ENCODE data around the gene PIK3R2.

DNA sequence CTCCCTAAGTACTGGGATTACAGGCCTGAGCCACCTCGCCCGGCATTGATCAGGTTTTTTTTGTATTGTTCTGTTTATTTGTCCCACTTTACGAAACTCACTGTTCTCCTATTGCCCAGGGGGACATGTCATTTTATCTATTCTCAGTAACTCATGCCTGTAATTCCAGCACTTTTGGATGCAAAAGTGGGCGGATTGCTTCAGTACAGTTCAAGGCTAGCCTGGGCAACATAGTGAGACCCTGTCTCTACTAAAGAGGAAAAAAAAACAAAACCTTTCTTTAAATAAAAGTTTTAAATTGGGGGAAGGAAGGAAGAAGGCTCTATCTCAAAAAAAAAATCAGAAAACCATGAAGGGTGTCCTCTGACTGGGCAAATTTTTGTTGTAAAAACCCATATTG, 37.3 kb downstream of the PIK3R2 start:
- no peak for TF ChIP-seq EZH2 (IDR thresholded peaks at IDR 0.05; ENCODE audit: low read depth, unreplicated experiment)
- TF ChIP-seq, protein P1, sequence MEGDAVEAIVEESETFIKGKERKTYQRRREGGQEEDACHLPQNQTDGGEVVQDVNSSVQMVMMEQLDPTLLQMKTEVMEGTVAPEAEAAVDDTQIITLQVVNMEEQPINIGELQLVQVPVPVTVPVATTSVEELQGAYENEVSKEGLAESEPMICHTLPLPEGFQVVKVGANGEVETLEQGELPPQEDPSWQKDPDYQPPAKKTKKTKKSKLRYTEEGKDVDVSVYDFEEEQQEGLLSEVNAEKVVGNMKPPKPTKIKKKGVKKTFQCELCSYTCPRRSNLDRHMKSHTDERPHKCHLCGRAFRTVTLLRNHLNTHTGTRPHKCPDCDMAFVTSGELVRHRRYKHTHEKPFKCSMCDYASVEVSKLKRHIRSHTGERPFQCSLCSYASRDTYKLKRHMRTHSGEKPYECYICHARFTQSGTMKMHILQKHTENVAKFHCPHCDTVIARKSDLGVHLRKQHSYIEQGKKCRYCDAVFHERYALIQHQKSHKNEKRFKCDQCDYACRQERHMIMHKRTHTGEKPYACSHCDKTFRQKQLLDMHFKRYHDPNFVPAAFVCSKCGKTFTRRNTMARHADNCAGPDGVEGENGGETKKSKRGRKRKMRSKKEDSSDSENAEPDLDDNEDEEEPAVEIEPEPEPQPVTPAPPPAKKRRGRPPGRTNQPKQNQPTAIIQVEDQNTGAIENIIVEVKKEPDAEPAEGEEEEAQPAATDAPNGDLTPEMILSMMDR (conservative IDR thresholded peaks at IDR 0.05; ENCODE audit: low read depth in 2 of 2) = no peak
- no peak for TF ChIP-seq CREB1 (CRISPR knock-in tag; IDR thresholded peaks at IDR 0.05; ENCODE audit: low read depth)
- TF ChIP-seq EZH2phosphoT487 (IDR thresholded peaks at IDR 0.05; ENCODE audit: unreplicated experiment) = no peak
- TF ChIP-seq, protein P2, sequence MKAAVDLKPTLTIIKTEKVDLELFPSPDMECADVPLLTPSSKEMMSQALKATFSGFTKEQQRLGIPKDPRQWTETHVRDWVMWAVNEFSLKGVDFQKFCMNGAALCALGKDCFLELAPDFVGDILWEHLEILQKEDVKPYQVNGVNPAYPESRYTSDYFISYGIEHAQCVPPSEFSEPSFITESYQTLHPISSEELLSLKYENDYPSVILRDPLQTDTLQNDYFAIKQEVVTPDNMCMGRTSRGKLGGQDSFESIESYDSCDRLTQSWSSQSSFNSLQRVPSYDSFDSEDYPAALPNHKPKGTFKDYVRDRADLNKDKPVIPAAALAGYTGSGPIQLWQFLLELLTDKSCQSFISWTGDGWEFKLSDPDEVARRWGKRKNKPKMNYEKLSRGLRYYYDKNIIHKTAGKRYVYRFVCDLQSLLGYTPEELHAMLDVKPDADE (IDR thresholded peaks at IDR 0.05) = no peak
- TF ChIP-seq, protein P3, sequence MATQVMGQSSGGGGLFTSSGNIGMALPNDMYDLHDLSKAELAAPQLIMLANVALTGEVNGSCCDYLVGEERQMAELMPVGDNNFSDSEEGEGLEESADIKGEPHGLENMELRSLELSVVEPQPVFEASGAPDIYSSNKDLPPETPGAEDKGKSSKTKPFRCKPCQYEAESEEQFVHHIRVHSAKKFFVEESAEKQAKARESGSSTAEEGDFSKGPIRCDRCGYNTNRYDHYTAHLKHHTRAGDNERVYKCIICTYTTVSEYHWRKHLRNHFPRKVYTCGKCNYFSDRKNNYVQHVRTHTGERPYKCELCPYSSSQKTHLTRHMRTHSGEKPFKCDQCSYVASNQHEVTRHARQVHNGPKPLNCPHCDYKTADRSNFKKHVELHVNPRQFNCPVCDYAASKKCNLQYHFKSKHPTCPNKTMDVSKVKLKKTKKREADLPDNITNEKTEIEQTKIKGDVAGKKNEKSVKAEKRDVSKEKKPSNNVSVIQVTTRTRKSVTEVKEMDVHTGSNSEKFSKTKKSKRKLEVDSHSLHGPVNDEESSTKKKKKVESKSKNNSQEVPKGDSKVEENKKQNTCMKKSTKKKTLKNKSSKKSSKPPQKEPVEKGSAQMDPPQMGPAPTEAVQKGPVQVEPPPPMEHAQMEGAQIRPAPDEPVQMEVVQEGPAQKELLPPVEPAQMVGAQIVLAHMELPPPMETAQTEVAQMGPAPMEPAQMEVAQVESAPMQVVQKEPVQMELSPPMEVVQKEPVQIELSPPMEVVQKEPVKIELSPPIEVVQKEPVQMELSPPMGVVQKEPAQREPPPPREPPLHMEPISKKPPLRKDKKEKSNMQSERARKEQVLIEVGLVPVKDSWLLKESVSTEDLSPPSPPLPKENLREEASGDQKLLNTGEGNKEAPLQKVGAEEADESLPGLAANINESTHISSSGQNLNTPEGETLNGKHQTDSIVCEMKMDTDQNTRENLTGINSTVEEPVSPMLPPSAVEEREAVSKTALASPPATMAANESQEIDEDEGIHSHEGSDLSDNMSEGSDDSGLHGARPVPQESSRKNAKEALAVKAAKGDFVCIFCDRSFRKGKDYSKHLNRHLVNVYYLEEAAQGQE (IDR thresholded peaks at IDR 0.05; ENCODE audit: unreplicated experiment) = no peak
- no peak for TF ChIP-seq POLR2AphosphoS5 (IDR thresholded peaks at IDR 0.05; ENCODE audit: low read depth)
- TF ChIP-seq, protein P4, sequence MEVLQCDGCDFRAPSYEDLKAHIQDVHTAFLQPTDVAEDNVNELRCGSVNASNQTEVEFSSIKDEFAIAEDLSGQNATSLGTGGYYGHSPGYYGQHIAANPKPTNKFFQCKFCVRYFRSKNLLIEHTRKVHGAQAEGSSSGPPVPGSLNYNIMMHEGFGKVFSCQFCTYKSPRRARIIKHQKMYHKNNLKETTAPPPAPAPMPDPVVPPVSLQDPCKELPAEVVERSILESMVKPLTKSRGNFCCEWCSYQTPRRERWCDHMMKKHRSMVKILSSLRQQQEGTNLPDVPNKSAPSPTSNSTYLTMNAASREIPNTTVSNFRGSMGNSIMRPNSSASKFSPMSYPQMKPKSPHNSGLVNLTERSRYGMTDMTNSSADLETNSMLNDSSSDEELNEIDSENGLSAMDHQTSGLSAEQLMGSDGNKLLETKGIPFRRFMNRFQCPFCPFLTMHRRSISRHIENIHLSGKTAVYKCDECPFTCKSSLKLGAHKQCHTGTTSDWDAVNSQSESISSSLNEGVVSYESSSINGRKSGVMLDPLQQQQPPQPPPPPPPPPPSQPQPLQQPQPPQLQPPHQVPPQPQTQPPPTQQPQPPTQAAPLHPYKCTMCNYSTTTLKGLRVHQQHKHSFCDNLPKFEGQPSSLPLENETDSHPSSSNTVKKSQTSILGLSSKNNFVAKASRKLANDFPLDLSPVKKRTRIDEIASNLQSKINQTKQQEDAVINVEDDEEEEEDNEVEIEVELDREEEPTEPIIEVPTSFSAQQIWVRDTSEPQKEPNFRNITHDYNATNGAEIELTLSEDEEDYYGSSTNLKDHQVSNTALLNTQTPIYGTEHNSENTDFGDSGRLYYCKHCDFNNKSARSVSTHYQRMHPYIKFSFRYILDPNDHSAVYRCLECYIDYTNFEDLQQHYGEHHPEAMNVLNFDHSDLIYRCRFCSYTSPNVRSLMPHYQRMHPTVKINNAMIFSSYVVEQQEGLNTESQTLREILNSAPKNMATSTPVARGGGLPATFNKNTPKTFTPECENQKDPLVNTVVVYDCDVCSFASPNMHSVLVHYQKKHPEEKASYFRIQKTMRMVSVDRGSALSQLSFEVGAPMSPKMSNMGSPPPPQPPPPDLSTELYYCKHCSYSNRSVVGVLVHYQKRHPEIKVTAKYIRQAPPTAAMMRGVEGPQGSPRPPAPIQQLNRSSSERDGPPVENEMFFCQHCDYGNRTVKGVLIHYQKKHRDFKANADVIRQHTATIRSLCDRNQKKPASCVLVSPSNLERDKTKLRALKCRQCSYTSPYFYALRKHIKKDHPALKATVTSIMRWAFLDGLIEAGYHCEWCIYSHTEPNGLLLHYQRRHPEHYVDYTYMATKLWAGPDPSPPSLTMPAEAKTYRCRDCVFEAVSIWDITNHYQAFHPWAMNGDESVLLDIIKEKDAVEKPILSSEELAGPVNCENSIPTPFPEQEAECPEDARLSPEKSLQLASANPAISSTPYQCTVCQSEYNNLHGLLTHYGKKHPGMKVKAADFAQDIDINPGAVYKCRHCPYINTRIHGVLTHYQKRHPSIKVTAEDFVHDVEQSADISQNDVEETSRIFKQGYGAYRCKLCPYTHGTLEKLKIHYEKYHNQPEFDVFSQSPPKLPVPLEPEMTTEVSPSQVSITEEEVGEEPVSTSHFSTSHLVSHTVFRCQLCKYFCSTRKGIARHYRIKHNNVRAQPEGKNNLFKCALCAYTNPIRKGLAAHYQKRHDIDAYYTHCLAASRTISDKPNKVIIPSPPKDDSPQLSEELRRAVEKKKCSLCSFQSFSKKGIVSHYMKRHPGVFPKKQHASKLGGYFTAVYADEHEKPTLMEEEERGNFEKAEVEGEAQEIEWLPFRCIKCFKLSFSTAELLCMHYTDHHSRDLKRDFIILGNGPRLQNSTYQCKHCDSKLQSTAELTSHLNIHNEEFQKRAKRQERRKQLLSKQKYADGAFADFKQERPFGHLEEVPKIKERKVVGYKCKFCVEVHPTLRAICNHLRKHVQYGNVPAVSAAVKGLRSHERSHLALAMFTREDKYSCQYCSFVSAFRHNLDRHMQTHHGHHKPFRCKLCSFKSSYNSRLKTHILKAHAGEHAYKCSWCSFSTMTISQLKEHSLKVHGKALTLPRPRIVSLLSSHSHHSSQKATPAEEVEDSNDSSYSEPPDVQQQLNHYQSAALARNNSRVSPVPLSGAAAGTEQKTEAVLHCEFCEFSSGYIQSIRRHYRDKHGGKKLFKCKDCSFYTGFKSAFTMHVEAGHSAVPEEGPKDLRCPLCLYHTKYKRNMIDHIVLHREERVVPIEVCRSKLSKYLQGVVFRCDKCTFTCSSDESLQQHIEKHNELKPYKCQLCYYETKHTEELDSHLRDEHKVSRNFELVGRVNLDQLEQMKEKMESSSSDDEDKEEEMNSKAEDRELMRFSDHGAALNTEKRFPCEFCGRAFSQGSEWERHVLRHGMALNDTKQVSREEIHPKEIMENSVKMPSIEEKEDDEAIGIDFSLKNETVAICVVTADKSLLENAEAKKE (CRISPR knock-in tag; IDR thresholded peaks at IDR 0.05) = no peak
- TF ChIP-seq ZNF331 (CRISPR knock-in tag; IDR thresholded peaks at IDR 0.05; ENCODE audit: low read depth) = no peak

Data from GM23338 (cell line).